K562 (cell line): ENCODE data around the gene NTRK3. TPM values are rescaled to one million over a fixed set of nuclear protein-coding genes. Genes with fewer than 3 reads are reported as not detected.
"Not testable (repeated sequence)": the region's sequence is repeated elsewhere in the genome, so short reads cannot be mapped to it uniquely, and the experiment has no call there.

ENCODE experiments used
- ATAC-seq: fragments of 200-7000 bp; cut with Tn5 transposase; 3 replicates; pipeline ENCODE4 v1.9.1; 2020; ENCODE audit warnings: moderate library complexity
- BruUV-seq: library from RNA; stranded (reverse); fragments of 400-500 nt; replicated peaks from 2 replicates; lab custom pipeline; 2021; lab: Mats Ljungman, UMichigan
- CTCF ChIA-PET: fragments of 300-600 bp; formaldehyde crosslinking; extraction: SDS; loops from one replicate; lab custom pipeline; 2021; ENCODE audit warnings: low intra/inter-chr PET ratio; lab: Yijun Ruan, JAX
- POLR2A ChIA-PET: fragments of 300-600, 350-650 bp; sonication (Branson Sonifier 250); formaldehyde crosslinking; extraction: SDS; loops from one replicate; lab custom pipeline; 2021; ENCODE audit warnings: antibody characterized with exemption, inconsistent platforms; lab: Yijun Ruan, JAX
- DNase-seq, 4 experiments: peaks; one replicate each; pipeline versions ENCODE4 v3.0.0 to v3.0.0-alpha.2; 2011 to 2018; ENCODE audit warnings: low spot score in 3 of 4, mixed read lengths in 3 of 4; ENCODE audit errors: extremely low read depth in 1 of 4
- FAIRE-seq: peaks from 2 replicates; lab custom pipeline; 2011; peaks lifted over from hg19 to GRCh38; lab: Jason Lieb, UNC
- H2AFZ ChIP-seq: 2 replicates; pipeline ENCODE4 v1.6.0; 2011; ENCODE audit warnings: low read depth, low read length, control low read depth, inconsistent platforms
- H3K27ac ChIP-seq: fragments of 200-600 bp; 3 replicates; pipeline ENCODE4 v1.8.0; 2011; ENCODE audit warnings: low read depth, mild to moderate bottlenecking, control low read depth, inconsistent platforms, low read length, moderate library complexity, mixed read lengths; ENCODE audit errors: extremely low read depth
- H3K27me3 ChIP-seq, 2 experiments: fragments of 300-600 bp in 1 of 2; 2 replicates in 1 of 2; 3 replicates in 1 of 2; pipeline versions ENCODE4 v1.6.0 to v1.8.0; 2011; ENCODE audit warnings: inconsistent platforms in 2 of 2, low read length in 2 of 2, mild to moderate bottlenecking in 1 of 2, mixed read lengths in 1 of 2, moderate library complexity in 1 of 2; ENCODE audit not compliant: control insufficient read depth in 2 of 2, insufficient read depth in 2 of 2
- H3K36me3 ChIP-seq: fragments of 300-600 bp; 3 replicates; pipeline ENCODE4 v1.8.0; 2011; ENCODE audit warnings: mild to moderate bottlenecking, low read length, inconsistent platforms; ENCODE audit not compliant: control insufficient read depth, insufficient read depth
- H3K4me1 ChIP-seq, 2 experiments: fragments of 200-600 bp in 1 of 2; replicated peaks in 1 of 2; 2 replicates in 1 of 2; 3 replicates in 1 of 2; pipeline versions ENCODE4 v1.5.1 to v1.8.0; 2011; ENCODE audit warnings: inconsistent platforms in 2 of 2, low read length in 2 of 2, mild to moderate bottlenecking in 1 of 2, mixed read lengths in 1 of 2, moderate library complexity in 1 of 2; ENCODE audit not compliant: control insufficient read depth in 2 of 2, insufficient read depth in 2 of 2
- H3K4me2 ChIP-seq: 2 replicates; pipeline ENCODE4 v1.6.1; 2011; ENCODE audit warnings: low read length, control low read depth, inconsistent platforms, mixed read lengths; ENCODE audit not compliant: insufficient read depth
- H3K4me3 ChIP-seq: fragments of 200-600 bp; sonication (generic), shearing (Covaris generic); 2 replicates; pipeline ENCODE4 v1.5.1; 2016; ENCODE audit warnings: control low read depth, inconsistent platforms
- H3K79me2 ChIP-seq: fragments of 200-600 bp; 3 replicates; pipeline ENCODE4 v1.8.0; 2011; ENCODE audit warnings: low read length, inconsistent platforms; ENCODE audit not compliant: control insufficient read depth, insufficient read depth
- H3K9ac ChIP-seq, 2 experiments: 2 replicates each; pipeline versions ENCODE4 v1.6.0 to v1.6.1; 2011; ENCODE audit warnings: low read depth in 2 of 2, low read length in 2 of 2, control low read depth in 1 of 2, inconsistent platforms in 1 of 2, mild to moderate bottlenecking in 1 of 2, mixed read lengths in 1 of 2; ENCODE audit not compliant: insufficient read depth in 1 of 2
- H3K9me1 ChIP-seq: one replicate; pipeline ENCODE4 v1.6.0; 2011; ENCODE audit warnings: inconsistent platforms, mild to moderate bottlenecking, low read length, moderate library complexity; ENCODE audit not compliant: control insufficient read depth, insufficient read depth
- H3K9me3 ChIP-seq: replicated peaks from 2 replicates; pipeline ENCODE4 v1.5.1; 2011; ENCODE audit warnings: low read depth, low read length, inconsistent platforms; ENCODE audit not compliant: control insufficient read depth, insufficient read depth
- H4K20me1 ChIP-seq: replicated peaks from 2 replicates; pipeline ENCODE4 v1.6.1; 2011; ENCODE audit warnings: low read length, inconsistent platforms, mixed read lengths; ENCODE audit not compliant: control insufficient read depth, insufficient read depth
- ERF ChIP-seq: fragments of 450-650 bp; formaldehyde crosslinking; IDR thresholded peaks from 2 replicates; pipeline ENCODE4 v1.4.0; 2020; ENCODE audit warnings: mild to moderate bottlenecking, mixed read lengths
- U2AF1 ChIP-seq: fragments of 200-400 bp; formaldehyde crosslinking; optimal IDR thresholded peaks from 2 replicates; pipeline ENCODE3; 2017; ENCODE audit warnings: mild to moderate bottlenecking, low read depth, low read length, moderate library complexity
- ZNF766 ChIP-seq: fragments of 200-800 bp; sonication (Bioruptor generic); conservative IDR thresholded peaks from 2 replicates; pipeline ENCODE4 v1.6.1; 2016; ENCODE audit warnings: missing genetic modification characterization, missing compliant biosample characterization
- WGBS: fragments of 100-300 bp; shearing (Covaris generic); methylation state at CpG from one replicate; pipeline ENCODE4 v1.1.6; 2016; ENCODE audit warnings: low coverage, mixed read lengths; ENCODE audit not compliant: insufficient coverage; ENCODE audit errors: missing lambda C conversion rate; 5-methylcytosine and 5-hydroxymethylcytosine counted together
- in situ Hi-C: fragments of 300-500 bp; cut with MboI; formaldehyde crosslinking; loops from 4 replicates; pipeline ENCODE4 v1.15.0; 2018; ENCODE audit warnings: inconsistent platforms, mixed read lengths
- intact Hi-C: fragments of 100-400 bp; cut with micrococcal nuclease; formaldehyde crosslinking; loops from 2 replicates; pipeline ENCODE4 v1.14.2; 2022
- polyA plus RNA-seq, 8 experiments: library from polyadenylated mRNA; depleted of rRNA in 4 of 8; stranded (reverse) in 5 of 8; unstranded in 3 of 8; fragments of >200 nt; fragmentation: Nextera tagmentation in 2 of 8; fragmentation: Illumina TruSeq in 1 of 8; extraction: Ambion mirVana in 2 of 8; extraction: Trizol in 1 of 8; gene quantifications; 2 replicates each; pipeline versions ENCODE4 v1.2.1 to v1.2.3, GENCODE V29; 2011 to 2014; ENCODE audit warnings: inconsistent platforms in 1 of 8, missing spikeins in 1 of 8
- total RNA-seq, 7 experiments: library from RNA; depleted of rRNA in 6 of 7; stranded (reverse); fragments of >200 nt in 6 of 7; fragmentation: Illumina TruSeq in 2 of 7; extraction: Trizol in 2 of 7; gene quantifications; 2 replicates each; pipeline versions ENCODE4 v1.2.1 to v1.2.3, GENCODE V29; 2011 to 2021; ENCODE audit warnings: low replicate concordance in 1 of 7
- TF ChIP-seq, protein P1 (sequence below): sonication (generic); formaldehyde crosslinking; IDR thresholded peaks from 2 replicates; pipeline ENCODE4 v1.8.0; 2022; ENCODE audit warnings: mild to moderate bottlenecking, missing genetic modification reagents, borderline replicate concordance

Gene NTRK3
- total and polyA plus RNA-seq, 9 of the 15 experiments (the other 6 are each of a cell fraction or from before 2014, with no cell fraction given): 0.11 to 0.13 TPM; not detected in 7

GRCh38 chr15:88072133-88072532 is 184.4 kb downstream of the NTRK3 start:
- WGBS: 0% methylated on average over 9 of the region's 9 CpGs
- H3K4me2 ChIP-seq, H3K79me2 ChIP-seq, H3K9ac ChIP-seq, intact Hi-C loops, CTCF ChIA-PET, ATAC-seq, DNase-seq, H4K20me1 ChIP-seq, H3K4me3 ChIP-seq, H3K4me1 ChIP-seq, in situ Hi-C loops, BruUV-seq, H3K27ac ChIP-seq, H3K27me3 ChIP-seq, H2AFZ ChIP-seq, H3K9me3 ChIP-seq, H3K36me3 ChIP-seq, FAIRE-seq, H3K9me1 ChIP-seq: not testable (repeated sequence)
- POLR2A ChIA-PET: interaction anchor here (1.1 kb wide), 1 partner anchor 9 kb away, joined by 4 read pairs; no protein-coding TSS in a partner anchor

- no peak for ATAC-seq
- BruUV-seq: no TSS peak
- 0 out of 5 replicates have a peak, but pooled peaks cover 0 to 4% of the 10 kb centered on the region in 2 experiments for H3K27me3 ChIP-seq
- no peaks in the 10 kb centered on the region for H3K79me2 ChIP-seq
- no peak overlapping the region for H3K4me2 ChIP-seq
- no peaks in the 10 kb centered on the region for H3K9me3 ChIP-seq
- TF ChIP-seq U2AF1 (no peak), ERF (CRISPR knock-in tag) (no peak), ZNF766 (CRISPR knock-in tag) (no peak)
- TF ChIP-seq, protein P1, sequence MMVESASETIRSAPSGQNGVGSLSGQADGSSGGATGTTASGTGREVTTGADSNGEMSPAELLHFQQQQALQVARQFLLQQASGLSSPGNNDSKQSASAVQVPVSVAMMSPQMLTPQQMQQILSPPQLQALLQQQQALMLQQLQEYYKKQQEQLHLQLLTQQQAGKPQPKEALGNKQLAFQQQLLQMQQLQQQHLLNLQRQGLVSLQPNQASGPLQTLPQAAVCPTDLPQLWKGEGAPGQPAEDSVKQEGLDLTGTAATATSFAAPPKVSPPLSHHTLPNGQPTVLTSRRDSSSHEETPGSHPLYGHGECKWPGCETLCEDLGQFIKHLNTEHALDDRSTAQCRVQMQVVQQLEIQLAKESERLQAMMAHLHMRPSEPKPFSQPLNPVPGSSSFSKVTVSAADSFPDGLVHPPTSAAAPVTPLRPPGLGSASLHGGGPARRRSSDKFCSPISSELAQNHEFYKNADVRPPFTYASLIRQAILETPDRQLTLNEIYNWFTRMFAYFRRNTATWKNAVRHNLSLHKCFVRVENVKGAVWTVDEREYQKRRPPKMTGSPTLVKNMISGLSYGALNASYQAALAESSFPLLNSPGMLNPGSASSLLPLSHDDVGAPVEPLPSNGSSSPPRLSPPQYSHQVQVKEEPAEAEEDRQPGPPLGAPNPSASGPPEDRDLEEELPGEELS (CRISPR knock-in tag): no peak
- H3K27ac ChIP-seq: no peak overlapping the region
- no peak for DNase-seq
- H3K9ac ChIP-seq: no peak overlapping the region
- FAIRE-seq: no peak
- H3K36me3 ChIP-seq: no peaks in the 10 kb centered on the region
- 0% methylated on average over 6 of the region's 6 CpGs for WGBS
- no peak overlapping the region for H3K4me3 ChIP-seq
- in situ Hi-C loops: no loop called here
- no peaks in the 10 kb centered on the region; the same call in 1 of the 2 replicates for H4K20me1 ChIP-seq
- H3K4me1 ChIP-seq: no peaks in the 10 kb centered on the region
- no peaks in the 10 kb centered on the region for H3K9me1 ChIP-seq
- H2AFZ ChIP-seq: no peak overlapping the region
- ChIA-PET POLR2A (interaction anchor here (0.6 to 1.1 kb wide), 2 partner anchors 10 to 548 kb away, joined by 3 to 4 read pairs; no protein-coding TSS in a partner anchor), CTCF (no interaction called here)
- intact Hi-C loops: no loop called here
Measured at GRCh38 chr15:88071141-88071540, 185.4 kb downstream of the NTRK3 start.
